GM18907 (cell line): ENCODE data around the gene TSPAN5.
"Not testable (repeated sequence)": the region's sequence is repeated elsewhere in the genome, so short reads cannot be mapped to it uniquely, and the experiment has no call there.

Source experiments
- ATAC-seq: cut with Tn5 transposase; IDR thresholded peaks from one replicate; pipeline ENCODE4 v1.9.1; 2021; ENCODE audit warnings: mild to moderate bottlenecking, moderate library complexity; ENCODE audit not compliant: unreplicated experiment

TSPAN5 gene

DNA sequence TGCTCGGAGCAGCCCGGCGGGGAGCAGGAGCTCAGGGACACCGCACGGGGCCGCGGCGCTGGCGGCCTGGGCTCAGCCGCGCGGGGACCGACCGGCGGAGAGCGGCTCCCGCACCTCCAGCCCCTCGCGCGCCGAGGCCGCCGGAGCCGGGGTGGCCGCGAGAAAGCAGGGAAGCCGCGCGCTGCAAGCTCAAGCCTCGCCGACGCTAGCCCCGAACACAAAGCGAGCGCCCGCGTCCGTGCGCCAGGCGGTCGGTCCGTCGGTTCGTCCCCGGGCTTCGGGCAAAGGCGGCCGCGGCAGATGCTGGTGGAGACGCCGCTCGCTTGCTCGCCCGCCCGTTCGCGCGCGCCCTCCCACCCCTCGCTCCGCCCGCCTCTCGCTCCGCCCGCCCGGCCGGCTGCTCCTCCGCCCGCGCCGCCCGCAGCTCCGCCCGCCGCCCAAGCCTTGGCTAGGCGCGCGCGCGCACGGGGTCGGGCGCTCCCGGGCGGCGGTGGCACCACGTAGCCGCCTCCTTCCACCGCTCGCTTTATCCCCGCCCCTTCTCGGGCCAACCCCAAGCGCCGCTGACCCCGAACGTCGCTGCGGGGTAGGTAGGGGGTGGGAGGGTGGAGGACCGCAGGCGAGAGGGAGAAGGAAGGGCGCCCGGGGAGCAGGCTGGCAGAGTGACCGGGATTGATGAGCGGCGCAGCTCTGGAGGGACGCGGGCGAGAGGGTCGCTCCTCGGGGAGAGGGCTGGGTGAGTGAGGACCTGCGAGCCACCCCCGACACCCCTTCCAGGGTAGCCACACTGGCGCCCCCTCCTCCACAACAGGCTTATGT, at the start of gene TSPAN5:
TSPAN5 (minus strand) TSS at position 325 of the 819 bp plus-strand sequence.
- peak; percentile 75 for ATAC-seq

DNA sequence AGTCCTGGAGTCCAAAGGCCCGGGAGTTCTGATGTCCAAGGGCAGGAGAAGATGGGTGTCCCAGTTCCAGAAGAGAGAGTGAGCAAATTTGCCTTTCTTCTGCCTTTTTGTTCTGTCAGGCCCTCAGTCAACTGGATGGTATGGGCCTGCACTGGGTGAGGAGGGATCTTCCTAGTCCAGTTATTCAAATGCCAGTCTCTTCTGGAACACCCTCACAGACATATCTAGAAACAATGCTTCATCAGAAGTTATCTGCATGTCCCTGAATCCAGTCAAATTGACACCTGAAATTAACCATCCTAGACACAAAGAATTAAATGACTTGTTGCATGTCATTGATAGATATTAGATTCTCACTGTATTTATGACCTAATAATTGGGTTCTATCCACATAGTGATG, 48.5 kb upstream of the TSPAN5 start:
- ATAC-seq = no peak

DNA sequence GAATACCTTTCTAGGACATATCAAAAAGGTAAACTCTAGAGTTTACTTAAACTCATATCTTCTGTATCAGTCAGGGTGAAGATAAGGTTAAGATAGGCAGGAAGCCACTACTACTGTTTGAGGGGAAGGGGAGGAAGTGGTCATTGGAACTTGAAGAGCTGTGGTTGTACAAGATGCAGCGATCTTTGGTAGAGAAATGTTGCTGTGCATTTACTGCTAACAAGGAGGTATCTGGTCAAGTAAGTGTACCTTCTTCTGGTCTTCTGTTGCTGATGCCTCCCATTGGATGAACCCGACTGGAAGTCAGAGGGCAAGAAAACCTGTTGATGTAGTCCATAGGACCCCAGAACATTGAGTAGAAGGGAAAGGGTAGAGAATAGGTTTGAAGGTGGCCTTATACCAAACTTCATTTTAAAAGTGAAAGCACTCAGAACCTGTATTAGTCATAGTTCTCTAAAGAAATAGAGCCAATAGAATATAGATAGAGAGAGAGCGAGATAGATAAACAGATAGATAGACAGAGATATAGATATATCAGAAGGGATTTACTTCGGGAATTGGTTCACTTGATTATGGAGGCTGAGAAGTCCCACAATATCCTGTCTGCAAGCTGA, 47.9 kb upstream of the TSPAN5 start:
- no peak for ATAC-seq

DNA sequence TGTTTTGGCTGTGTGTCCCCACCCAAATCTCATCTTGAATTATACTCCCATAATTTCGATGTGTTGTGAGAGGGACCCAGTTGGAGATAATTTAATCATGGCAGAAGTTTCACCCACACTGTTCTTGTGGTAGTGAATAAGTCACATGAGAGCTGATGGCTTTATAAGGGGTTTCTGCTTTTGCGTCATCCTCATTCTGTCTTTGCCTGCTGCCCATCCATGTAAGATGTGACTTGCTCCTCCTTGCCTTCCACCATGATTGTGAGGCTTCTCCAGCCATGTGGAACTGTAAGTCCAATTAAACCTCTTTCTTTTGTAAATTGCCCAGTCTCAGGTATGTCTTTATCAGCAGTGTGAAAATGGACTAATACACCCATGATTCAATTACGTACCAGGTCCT, 47.2 kb upstream of the TSPAN5 start:
- ATAC-seq = not testable (repeated sequence)

DNA sequence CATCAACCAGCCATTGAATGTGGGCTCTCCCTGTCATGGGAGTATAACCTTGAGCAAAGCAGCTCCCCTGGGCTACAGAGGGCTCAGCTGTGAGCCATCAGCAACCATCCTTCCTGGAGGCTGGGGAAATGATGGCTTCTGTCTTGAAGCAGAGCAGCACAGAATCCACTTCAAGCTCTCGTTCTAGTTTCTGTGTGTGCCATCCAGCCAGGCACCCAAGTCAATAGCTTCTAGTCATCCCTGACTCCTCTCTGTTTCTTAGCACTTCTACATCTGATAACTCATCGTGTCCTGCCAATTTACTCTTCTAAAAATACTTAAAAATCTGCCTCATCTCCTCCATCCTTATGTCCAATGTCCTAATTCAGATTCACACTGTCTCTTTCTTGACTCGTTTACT, 42.2 kb upstream of the TSPAN5 start:
- no peak for ATAC-seq

DNA sequence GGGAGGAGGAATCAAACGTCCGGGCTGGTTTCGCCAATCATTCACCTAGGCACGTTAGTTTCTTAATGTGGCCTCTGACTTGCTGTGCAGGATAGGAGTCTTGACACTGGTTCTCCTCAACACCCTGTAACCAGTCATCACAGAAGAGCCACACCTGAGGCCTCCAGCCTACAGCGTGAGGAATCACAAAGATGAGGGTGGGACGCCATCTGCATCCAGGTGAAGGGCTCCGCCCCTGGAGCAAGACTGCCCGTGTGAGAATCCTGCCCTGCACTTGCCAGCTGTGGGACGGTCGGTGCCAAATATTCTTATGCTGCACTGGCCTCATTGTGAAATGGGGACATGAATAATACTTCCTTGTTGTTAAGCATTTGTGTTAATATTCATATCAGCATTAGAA, 35.7 kb upstream of the TSPAN5 start:
- no peak for ATAC-seq

DNA sequence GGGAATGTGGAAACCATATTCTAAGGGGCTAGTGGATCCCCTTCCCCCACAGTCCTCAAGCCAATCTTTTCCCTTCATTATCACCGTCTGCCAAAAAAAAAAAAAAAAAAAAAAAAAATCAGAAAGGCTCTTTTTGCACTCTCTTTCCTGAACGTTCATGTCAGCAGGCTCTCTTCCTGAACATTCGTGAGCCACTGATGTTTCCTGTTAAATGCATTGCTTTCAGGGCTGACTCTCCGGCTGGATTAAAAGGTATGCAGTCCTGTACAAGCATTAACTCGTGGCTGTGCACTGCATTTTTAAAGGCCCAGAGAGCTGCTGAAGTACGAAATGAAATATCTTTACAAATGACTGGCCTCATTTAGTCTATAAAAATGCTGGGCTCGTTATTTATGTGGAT, 34.0 kb upstream of the TSPAN5 start:
- ATAC-seq = no peak

DNA sequence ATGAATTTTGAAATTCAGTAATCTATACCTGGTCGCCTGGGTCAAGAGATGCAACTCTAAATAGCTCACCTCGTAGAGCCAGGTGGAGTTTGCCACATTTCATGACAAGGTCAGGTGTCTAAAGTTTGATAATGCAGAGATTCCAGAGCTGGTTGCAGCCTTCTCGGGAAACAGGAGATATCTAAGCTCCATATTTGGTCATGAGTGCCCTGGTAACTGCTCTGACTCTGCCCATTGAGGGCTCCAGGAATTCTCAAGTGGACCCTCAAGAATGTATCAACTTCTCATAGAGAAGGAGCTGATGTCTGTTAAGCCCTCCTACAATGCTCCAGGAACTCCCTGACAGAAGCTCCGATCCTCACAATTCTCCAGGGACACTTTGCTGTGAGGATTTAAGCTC, 33.2 kb upstream of the TSPAN5 start:
- no peak for ATAC-seq

DNA sequence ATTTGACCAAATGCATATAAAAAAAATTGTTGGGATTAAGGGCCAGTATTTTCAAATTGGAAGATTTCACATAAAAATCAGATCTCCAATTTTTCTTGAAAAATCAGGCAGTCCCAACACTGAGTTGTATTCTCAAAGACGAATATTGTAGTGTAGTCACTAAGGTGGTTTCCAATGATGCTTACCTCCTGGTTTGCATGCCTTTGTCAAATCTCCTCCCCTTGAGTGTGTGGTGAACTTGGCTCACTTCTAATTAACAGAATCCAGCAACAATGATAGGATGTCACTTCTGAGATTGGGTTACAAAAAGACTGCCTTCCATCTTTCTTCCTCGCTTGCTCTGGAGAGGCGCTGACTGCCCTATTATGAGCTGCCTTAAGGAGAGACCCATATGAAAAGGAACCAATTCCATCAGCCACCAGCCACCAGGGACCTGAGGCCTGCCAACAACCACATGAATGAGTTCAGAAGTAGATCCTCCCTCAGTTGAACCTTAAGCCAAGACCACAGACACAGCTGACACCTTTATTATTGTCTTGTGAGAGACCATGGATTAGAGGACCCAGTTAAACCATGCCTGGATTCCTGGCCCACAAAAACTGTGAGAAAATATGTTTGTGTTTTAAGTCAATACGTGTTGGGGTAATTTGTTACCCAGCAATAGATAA, 31.2 kb upstream of the TSPAN5 start:
- no peak for ATAC-seq

DNA sequence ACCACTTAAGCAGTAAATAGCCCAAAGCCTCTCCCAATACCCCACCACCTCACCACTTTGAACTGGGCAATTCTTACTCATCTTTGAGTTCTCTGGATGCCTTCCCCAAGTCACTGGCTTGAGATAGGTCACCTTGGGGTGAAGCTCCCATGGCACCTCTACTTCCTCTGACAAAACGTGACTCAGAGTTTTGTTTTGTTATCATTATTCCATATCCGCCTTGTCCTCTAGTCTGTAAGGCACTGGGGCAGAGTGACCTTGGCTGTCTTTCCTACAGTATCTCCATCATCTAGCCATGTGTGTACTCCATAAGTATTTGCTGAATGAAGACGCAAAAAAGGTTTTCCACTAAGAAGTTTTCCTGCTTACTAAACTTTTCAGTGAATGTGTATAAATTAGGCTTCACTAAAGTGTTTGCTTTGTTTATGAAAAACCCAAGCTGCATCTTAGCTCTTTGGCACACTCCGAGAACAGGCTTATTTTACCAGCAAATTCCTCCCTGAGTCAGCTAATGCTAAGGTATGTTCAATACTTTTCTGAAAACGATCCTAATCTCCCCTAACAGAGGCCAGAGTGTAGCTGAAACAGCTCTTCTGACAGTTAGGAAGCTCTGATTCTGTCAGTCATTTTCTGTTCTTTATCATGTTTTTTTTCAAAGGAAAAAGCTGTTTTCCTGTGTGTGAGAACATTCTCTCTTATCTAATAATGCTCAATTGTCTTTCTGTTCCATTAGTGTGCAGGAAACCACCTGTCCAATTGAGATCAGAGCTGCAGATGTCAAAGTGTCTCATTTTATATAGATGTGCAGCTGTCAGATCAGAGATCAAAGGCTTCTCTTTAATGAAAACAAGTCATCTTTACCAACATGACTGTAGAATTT, 30.2 kb upstream of the TSPAN5 start:
- ATAC-seq = no peak

DNA sequence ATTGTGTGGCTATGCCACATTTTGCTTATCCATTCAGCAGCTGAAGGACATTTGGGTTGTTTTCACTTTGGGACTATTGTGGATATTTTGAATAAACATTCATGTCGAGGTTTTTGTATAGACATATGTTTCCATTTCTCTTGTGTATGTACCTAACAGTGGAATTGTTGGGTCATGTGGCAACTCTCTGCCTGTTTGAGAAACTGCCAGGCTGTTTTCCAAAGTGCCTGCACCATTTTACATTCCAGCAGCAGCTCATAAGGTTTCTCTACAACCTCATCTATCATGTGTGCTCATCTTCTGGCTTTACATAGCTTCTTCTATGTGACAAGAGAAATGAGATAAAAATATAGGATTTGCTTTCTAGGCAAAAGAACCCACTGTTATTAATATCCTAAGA, 29.5 kb upstream of the TSPAN5 start:
- ATAC-seq = no peak

DNA sequence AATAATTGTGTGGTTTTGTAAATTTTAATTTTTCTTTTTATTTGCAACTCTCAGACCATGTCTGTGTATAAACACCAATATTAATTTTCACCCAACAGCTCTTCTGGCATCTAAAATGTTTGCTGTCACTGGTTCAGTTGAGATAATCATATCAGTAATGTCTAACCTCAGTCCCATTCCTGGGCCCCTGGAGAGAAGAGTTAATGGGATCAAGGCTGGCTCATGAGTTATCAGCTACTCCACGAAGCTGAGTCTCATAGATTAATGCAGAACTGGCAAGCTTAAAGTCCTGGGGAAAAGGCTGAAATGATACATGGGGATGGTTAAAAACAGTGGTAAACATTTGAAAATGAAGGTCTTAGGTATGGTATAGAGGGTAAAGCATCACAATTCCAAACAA, 28.4 kb upstream of the TSPAN5 start:
- ATAC-seq = no peak

DNA sequence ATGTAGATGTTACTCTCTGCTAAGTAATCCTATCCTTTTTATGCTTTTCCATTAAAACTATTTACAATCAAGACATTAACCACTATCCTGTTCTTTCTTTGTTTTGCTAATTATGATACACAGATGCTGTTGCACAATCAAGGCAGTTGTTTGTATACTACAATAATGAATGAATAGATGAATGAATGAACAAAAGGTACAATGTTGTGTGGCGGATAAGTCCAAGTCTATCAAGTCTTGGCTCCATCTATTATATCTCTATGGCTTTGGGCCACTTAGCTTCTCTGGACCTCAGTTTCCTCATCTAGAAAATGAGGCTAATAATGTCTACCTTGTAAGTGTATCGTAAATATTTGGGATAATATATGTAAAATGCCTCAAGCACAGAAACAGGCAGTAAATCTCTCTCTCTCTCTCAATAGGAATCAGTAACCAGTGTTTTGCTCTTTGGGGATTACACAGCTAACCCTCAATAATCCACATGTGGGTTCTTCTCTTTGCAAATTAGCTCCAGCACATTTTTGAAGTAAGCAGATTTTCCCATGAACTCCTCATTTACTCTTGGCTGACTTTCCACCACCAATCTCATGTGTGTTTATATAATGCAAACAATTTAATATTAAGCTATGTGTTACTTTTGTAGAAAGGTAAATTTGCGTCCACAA, 27.8 kb upstream of the TSPAN5 start:
- ATAC-seq = no peak

DNA sequence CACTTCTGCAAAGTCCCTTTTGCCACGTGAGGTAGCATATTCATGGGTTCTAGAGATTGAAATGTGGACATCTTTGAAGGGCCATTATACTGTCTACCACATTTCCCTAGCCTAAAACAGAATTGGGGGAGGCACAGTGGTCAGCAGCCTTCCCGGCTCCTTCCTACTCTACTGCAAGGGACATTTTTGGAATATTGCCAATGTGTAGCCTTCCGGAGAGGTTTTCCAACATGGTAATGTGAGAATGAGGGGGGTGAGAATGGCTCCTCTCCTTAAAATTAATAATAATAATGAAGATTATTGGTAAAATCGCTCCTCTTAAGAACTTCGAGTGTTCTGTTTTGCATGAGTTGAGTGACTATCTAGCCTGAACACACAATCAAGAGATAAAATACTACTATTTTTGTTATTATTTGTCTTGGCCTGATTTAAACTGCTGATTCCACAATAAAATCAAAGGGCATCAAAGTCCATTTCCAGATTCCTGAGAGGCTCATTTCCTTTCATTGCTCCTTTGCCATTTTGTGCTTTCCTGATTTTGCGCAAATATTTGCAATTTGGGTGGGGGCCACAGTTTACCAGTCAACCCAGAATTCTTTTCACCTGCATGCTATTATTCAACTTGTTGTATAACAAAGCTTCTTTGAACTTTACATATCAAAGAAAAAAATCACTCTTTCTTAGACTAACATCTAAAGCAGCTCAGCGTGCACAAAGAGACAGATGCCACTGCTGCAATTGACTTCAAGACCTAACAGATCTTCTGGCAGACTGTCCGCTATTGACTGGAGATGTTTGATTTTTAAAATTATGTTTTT, 27.0 kb upstream of the TSPAN5 start:
- no peak for ATAC-seq

DNA sequence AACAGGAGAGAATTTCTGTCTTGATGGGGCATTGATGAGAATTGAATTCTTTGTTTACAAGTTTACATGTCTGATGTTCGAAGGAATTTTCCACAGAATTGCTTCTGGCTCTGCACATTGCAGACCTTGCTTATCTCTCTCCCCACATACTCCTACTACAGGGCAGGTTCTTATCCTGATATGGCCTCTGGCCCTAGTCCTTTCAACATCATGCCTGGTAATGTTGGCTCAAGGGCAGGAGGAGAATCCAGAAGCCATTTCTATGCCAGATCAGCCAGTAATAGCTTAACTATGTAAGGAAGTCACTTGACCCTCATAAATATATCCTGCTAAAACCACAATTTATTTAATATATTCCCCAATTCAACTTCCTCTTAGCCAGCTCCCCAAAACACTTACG, 24.3 kb upstream of the TSPAN5 start:
- ATAC-seq = no peak

DNA sequence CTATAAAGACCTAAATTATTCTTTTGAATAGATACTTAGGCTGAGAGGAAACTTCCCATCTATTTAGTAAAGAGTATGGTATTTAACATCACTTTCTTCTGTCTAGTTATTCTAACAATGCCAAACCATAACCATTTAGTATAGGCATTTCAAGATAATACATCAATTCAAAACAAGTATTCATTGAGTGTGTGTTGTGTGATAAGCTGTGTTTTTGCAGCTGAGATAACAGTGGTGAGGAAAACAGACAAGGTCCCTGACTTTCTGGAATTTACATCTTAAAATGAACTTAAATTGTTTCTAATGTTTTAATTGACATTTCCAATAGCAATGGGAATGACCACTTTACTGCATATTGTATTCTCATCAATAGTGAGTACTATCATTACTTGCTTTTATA, 22.4 kb upstream of the TSPAN5 start:
- no peak for ATAC-seq

DNA sequence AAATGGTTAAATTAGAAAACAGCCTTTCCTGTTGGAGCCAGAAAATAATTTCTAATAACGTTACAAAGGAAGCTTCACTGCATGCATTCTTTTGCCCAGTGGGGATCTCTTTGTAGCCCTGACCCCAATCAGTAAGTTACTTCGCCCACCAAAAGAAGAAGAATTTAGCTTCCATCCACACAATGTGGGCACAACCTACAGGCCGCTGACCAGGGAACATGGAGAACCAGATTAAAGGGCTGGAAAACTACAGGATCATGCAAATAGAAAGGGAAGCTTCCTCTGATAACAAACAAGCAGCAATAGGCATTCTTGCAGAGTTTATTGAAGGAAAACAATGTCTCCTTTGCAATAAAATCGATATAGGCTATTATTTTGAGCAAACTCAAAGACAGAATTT, 21.3 kb upstream of the TSPAN5 start:
- no peak for ATAC-seq

DNA sequence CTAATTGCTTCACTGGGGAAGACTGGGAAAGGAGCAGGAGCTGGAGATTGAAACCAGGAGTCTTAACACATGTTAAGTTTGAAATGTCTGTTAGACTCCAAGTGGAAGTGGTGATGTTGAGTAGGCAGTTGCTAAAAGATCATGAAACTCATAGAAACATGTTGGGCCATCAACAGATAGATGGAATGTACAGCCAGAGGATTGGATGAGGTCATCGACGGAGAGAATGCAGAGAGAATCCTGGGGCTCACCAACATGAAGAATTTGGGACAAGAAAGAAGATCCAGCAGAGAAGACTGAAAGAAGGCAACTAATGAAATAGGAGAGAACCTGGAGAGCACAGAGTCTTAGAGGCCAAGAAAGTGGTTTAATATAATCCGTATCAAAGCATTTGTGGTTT, 19.4 kb upstream of the TSPAN5 start:
- no peak for ATAC-seq

DNA sequence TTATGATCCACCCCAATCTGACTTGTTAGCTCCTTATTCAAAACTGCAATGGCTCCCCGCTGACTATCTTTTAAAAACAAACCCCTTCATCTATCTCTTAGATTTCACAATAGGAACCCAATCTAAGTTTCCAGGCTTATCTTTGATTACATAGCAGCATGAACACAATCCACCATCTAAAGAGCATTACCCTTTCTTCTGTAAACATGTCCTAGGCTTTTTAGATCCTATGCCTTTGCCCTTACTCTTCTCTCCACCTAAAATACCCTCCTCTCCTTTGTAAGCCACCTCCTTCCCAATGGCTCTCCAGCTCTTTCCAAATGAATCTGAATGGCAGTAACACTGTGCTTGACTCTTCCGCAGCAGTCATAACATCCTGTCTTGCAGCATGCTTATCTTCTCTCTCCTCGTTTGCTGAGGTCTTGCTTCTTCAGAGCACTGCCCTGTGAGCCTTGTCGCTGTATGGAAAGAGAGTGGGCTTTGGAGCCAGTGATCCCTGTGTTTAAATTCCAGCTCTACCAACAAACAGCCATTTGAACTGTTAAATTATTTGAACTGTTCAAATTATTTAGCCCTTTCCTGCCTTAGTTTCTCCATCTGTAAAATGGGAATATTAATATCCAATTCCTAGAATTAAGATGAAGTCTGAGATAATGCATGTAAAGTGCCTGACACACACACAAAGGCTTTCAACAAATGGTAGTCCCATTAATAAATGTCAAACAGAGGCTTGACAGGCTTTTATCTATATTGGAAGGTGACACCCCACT, 16.2 kb upstream of the TSPAN5 start:
- ATAC-seq = no peak
